ENCODE measurements around the gene CHPF.

DNA sequence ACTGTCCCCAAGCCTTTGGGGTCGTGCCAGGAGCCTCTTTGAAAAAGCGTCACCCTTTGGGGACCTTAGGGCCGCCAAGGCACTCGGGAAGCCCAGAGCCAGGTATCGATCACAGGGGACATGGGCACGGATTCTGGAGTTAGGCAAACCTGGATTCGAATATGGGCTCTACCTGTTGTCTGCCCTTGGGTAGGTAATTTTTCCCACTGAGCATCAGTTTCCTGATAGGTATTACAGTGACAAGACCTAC is 9.5 kb upstream of the CHPF start:
- TF ChIP-seq, protein P1, sequence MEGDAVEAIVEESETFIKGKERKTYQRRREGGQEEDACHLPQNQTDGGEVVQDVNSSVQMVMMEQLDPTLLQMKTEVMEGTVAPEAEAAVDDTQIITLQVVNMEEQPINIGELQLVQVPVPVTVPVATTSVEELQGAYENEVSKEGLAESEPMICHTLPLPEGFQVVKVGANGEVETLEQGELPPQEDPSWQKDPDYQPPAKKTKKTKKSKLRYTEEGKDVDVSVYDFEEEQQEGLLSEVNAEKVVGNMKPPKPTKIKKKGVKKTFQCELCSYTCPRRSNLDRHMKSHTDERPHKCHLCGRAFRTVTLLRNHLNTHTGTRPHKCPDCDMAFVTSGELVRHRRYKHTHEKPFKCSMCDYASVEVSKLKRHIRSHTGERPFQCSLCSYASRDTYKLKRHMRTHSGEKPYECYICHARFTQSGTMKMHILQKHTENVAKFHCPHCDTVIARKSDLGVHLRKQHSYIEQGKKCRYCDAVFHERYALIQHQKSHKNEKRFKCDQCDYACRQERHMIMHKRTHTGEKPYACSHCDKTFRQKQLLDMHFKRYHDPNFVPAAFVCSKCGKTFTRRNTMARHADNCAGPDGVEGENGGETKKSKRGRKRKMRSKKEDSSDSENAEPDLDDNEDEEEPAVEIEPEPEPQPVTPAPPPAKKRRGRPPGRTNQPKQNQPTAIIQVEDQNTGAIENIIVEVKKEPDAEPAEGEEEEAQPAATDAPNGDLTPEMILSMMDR (conservative IDR thresholded peaks at IDR 0.05; ENCODE audit: low read depth, low read length) = no peak
- TF ChIP-seq EZH2 (IDR thresholded peaks at IDR 0.05; ENCODE audit: borderline replicate concordance, low read depth, low read length, poor library complexity, severe bottlenecking) = no peak

Data from A673 (cell line).